ENCODE measurements around the gene MALAT1. TPM values are rescaled to one million over a fixed set of nuclear protein-coding genes. Genes with fewer than 3 reads are reported as not detected.

MALAT1 gene
- total RNA-seq (2022; extraction: Qiagen RNA extraction): 64.1 to 116 TPM (median 72.7 TPM) in 5 replicates

DNA sequence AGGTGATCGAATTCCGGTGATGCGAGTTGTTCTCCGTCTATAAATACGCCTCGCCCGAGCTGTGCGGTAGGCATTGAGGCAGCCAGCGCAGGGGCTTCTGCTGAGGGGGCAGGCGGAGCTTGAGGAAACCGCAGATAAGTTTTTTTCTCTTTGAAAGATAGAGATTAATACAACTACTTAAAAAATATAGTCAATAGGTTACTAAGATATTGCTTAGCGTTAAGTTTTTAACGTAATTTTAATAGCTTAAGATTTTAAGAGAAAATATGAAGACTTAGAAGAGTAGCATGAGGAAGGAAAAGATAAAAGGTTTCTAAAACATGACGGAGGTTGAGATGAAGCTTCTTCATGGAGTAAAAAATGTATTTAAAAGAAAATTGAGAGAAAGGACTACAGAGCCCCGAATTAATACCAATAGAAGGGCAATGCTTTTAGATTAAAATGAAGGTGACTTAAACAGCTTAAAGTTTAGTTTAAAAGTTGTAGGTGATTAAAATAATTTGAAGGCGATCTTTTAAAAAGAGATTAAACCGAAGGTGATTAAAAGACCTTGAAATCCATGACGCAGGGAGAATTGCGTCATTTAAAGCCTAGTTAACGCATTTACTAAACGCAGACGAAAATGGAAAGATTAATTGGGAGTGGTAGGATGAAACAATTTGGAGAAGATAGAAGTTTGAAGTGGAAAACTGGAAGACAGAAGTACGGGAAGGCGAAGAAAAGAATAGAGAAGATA is at the start of gene MALAT1:
Gene MALAT1, plus strand, starts transcription at position 69 of the 736 bp plus-strand sequence.

DNA sequence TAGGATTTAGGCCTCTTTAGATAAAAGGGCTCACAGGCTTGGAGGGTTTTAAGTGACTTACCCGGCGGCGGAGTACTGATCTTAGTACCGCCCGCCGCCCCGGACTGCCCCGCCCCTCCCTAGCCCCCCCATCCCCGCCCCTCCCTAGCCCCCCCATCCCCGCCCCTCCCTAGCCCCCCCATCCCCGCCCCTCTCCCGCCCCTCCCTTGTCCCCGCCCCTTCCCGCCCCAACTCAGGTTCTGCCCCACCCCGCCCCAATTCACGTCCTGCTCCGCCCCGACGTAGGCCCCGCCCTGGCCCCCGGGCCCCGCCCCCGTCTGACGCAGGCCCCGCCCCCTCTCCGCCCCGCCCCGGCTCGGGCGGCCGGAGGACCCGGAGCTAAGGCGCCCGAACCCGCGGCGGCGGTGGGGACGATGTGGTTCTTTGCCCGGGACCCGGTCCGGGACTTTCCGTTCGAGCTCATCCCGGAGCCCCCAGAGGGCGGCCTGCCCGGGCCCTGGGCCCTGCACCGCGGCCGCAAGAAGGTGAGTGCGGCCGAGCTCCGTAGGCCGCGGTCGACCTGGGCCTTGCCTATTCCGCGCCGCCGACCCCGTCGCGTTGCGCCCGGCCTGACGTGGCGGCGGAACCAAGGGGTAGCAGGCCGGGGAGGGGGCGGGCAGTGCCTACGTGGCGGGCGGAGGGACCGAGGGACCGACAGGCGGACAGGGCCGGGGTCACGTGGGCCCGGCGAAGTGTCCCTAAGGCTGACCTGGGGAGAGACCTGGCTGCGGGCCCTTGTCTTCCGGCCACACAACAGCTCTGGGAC is 26.1 kb downstream of the MALAT1 start, which contains the start of gene SCYL1:
Gene SCYL1, plus strand, starts transcription at position 343 of the 805 bp plus-strand sequence. Its CDS starts 71 bp downstream, at position 414.

Other genes starting within 250 kb of the MALAT1 start
- 10.9 to 15.8 TPM (median 13.9 TPM) in 5 replicates for gene POLA2, start 237.1 kb upstream of the MALAT1 start, total RNA-seq (2022; extraction: Qiagen RNA extraction)
- gene CDC42EP2, start 184.2 kb upstream of the MALAT1 start, total RNA-seq (2022; extraction: Qiagen RNA extraction): 14.6 to 19.3 TPM (median 17.1 TPM) in 5 replicates
- gene DPF2, start 165.2 kb upstream of the MALAT1 start, total RNA-seq (2022; extraction: Qiagen RNA extraction): 38.9 to 43.3 TPM (median 39.7 TPM) in 5 replicates
- gene TIGD3, start 144.3 kb upstream of the MALAT1 start, total RNA-seq (2022; extraction: Qiagen RNA extraction): 0.42 to 0.92 TPM (median 0.82 TPM) in 5 replicates
- gene SLC25A45, start 116.4 kb upstream of the MALAT1 start, total RNA-seq (2022; extraction: Qiagen RNA extraction): 10.3 to 15.7 TPM (median 13.4 TPM) in 5 replicates
- 36.8 to 59.7 TPM (median 56.3 TPM) in 5 replicates for gene FRMD8, start 112.4 kb upstream of the MALAT1 start, total RNA-seq (2022; extraction: Qiagen RNA extraction)
- gene NEAT1, start 76.2 kb upstream of the MALAT1 start, total RNA-seq (2022; extraction: Qiagen RNA extraction): 138 to 274 TPM (median 186 TPM) in 5 replicates
- 47.1 to 64.1 TPM (median 61.4 TPM) in 5 replicates for gene SCYL1, start 26.0 kb downstream of the MALAT1 start, total RNA-seq (2022; extraction: Qiagen RNA extraction)
- 102 to 132 TPM (median 113 TPM) in 5 replicates for gene LTBP3, start 59.3 kb downstream of the MALAT1 start, total RNA-seq (2022; extraction: Qiagen RNA extraction)
- 68.0 to 80.1 TPM (median 75.2 TPM) in 5 replicates for gene ZNRD2, start 71.4 kb downstream of the MALAT1 start, total RNA-seq (2022; extraction: Qiagen RNA extraction)
- gene FAM89B, start 73.5 kb downstream of the MALAT1 start, total RNA-seq (2022; extraction: Qiagen RNA extraction): 28.2 to 52.4 TPM (median 49.1 TPM) in 5 replicates
- 26.1 to 39.1 TPM (median 36.9 TPM) in 5 replicates for gene EHBP1L1, start 77.0 kb downstream of the MALAT1 start, total RNA-seq (2022; extraction: Qiagen RNA extraction)
- 0.28 to 1.5 TPM (median 0.86 TPM) in 5 replicates for gene KCNK7, start 96.8 kb downstream of the MALAT1 start, total RNA-seq (2022; extraction: Qiagen RNA extraction)
- 36.6 to 48.1 TPM (median 46.7 TPM) in 5 replicates for gene MAP3K11, start 115.2 kb downstream of the MALAT1 start, total RNA-seq (2022; extraction: Qiagen RNA extraction)
- 25.0 to 37.1 TPM (median 35.4 TPM) in 5 replicates for gene PCNX3, start 116.7 kb downstream of the MALAT1 start, total RNA-seq (2022; extraction: Qiagen RNA extraction)
- gene SIPA1, start 139.1 kb downstream of the MALAT1 start, total RNA-seq (2022; extraction: Qiagen RNA extraction): 11.8 to 19.3 TPM (median 17.9 TPM) in 5 replicates
- 62.9 to 72.5 TPM (median 71.8 TPM) in 5 replicates for gene RELA, start 163.9 kb downstream of the MALAT1 start, total RNA-seq (2022; extraction: Qiagen RNA extraction)
- 43.8 to 55.4 TPM (median 48.9 TPM) in 5 replicates for gene KAT5, start 213.2 kb downstream of the MALAT1 start, total RNA-seq (2022; extraction: Qiagen RNA extraction)
- 20.9 to 52.9 TPM (median 48.6 TPM) in 5 replicates for gene RNASEH2C, start 221.8 kb downstream of the MALAT1 start, total RNA-seq (2022; extraction: Qiagen RNA extraction)